Activated CD4-positive, alpha-beta T cell treated with anti-CD3 and anti-CD28 coated beads, Interleukin-2, Interleukin-4, amounts not matched to agents 100 ng/mL and 50 ng/mL, durations not matched to agents 16 hours and 8 hours (primary cell): ENCODE data around the gene RFWD3.
"Not testable (repeated sequence)": the region's sequence is repeated elsewhere in the genome, so short reads cannot be mapped to it uniquely, and the experiment has no call there.

ENCODE experiments used
- DNase-seq: peaks from one replicate; pipeline ENCODE4 v3.0.0-alpha.2; 2020; ENCODE audit warnings: low spot score

Gene RFWD3

DNA sequence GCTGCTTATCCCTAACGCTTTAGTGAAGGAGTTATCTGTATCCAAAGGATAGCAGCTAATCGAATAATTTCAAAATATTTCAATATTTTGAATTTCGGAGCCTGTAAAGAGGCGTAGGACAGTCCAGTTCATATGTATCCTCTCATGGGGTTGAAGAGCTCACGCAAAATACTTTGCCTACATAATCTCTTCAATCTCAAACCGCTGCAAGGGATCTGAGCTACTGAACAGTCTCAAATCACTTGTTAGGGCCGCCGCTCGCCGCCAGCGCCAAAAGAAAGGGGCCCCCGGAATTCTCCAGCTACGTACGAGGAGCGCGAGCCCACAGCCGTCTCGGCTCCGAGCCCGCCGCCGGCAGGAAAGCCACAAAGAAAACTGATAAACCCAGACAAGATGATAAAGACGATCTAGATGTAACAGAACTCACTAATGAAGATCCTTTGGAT is 601 bp upstream of the RFWD3 start:
- peak; percentile 33 for DNase-seq

GRCh38 chr16:74666010-74666421 is 661 bp downstream of the RFWD3 start:
- DNase-seq, result no peak

DNA sequence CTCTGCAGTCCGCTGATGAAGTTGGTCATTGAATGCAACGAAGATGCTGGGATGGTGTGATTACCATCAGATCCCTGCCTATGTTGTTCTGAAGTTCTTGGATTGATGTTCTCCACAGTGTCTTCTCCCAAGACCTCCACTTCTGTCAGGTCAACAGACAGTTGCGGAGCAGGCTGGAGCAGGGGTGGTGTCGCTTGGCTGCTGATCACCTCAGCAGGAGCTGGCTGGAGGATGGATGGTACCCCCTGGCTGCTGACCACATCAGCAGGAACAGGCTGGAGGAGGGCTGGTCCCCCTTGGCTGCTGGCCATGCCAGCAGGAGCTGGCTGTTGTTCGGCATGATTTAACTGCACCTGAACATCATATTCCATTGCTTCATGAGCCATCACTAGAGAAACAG is 5.6 kb downstream of the RFWD3 start:
- DNase-seq, result no peak

GRCh38 chr16:74660383-74660782 is 6.3 kb downstream of the RFWD3 start:
- DNase-seq, result no peak

- no peak for DNase-seq
These were observed 7.6 kb downstream of the RFWD3 start for GRCh38 chr16:74659041-74659440.

DNA sequence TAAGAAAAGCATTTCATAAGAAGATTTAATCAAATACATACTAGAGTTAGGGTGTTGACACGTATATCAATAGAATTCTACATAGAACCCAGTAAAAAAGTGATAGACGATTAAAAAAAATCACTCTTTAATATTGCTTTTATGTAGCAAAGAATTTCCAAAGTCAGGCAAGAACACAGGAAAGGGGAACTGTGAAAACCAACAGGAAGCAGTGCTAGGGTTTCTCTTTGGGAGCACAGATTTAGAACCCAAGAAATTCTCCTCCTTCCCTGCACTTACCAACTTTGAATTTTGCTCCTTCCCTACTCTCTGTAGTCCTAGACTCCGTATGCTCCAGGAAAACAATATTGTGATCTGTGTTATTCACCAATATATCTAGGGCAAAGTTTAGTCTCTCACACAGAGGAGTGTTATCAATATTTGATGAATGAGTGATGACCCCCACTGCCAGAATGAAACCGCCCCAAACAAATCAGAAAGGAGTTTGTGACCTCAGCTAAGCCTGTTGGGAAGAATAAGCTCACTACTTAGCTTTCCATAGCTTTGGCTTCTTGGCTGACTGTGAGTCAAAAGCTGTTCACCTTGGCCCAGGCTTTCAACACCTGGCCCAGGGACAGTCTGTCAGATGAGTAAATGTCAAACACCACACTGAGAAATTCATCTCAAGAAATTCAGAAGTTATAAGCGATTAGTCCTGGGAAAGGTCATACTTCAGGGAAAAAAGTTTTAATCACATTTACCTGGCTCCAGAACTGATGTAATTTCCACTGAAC is 8.6 kb downstream of the RFWD3 start:
- DNase-seq, result no peak

DNA sequence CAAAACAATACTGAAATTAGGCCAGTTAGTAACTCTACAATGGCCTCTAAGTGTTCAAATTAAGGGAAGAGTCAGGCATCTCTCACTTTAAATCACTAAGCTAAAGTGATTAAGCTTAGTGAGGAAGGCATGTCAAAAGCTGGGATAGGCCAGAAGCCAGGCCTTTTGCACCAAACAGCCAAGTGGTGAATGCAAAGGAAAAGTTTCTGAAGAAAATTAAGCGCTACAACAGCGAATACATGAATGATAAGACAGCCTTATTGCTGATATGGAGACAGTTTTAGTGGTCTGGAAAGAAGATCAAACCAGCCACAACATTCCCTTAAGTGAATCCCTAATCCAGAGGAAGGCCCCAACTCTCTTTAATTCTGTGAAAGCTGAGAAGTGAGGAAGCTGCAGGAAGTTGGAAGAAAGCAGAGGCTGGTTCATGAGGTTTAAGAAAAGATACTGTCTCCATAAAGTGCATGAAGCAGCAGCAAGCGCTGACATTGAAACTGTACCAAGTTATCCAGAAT is 12.1 kb downstream of the RFWD3 start:
- DNase-seq, result no peak

DNA sequence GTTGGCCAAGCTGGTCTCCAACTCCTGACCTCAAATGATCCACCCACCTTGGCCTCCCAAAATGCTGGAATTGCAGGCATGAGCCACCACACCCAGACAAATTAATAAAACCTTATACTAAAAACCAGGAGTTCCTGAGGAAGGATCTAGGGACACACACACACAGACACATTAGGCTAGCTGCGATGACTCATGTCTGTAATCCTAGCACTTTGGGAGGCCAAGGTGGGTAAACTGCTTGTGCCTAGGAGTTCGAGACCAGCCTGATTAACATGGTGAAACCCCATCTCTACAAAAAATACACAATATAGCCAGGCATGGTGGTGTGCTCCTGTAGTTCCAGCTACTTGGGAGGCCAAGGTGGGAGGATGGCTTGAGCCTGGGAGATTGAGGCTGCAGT is 13.8 kb downstream of the RFWD3 start:
- not testable (repeated sequence) for DNase-seq

- DNase-seq, result no peak
These were observed 14.4 kb downstream of the RFWD3 start for GRCh38 chr16:74652249-74652648.

- no peak for DNase-seq
These were observed 14.8 kb downstream of the RFWD3 start for GRCh38 chr16:74651841-74652240.

GRCh38 chr16:74650966-74651567 is 15.6 kb downstream of the RFWD3 start:
- no peak for DNase-seq

- no peak for DNase-seq
These were observed 16.7 kb downstream of the RFWD3 start for GRCh38 chr16:74649839-74650504.

DNA sequence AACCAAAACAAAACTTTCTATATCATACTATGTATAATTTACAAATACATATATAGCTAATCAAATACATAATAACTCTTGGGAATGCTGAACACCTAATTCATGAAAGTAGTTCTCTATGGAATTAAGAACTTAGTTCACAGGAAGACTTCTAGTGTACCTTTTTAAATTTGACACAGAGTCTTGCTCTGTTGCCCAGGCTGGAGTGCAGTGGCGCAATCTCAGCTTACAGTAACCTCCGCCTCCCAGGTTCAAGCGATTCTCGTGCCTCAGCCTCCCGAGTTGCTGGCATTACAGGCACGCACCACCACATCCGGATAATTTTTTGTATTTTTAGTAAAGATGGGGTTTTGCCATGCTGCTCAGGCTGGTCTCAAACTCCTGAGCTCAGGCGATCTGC is 24.7 kb downstream of the RFWD3 start:
- DNase-seq, result no peak

DNA sequence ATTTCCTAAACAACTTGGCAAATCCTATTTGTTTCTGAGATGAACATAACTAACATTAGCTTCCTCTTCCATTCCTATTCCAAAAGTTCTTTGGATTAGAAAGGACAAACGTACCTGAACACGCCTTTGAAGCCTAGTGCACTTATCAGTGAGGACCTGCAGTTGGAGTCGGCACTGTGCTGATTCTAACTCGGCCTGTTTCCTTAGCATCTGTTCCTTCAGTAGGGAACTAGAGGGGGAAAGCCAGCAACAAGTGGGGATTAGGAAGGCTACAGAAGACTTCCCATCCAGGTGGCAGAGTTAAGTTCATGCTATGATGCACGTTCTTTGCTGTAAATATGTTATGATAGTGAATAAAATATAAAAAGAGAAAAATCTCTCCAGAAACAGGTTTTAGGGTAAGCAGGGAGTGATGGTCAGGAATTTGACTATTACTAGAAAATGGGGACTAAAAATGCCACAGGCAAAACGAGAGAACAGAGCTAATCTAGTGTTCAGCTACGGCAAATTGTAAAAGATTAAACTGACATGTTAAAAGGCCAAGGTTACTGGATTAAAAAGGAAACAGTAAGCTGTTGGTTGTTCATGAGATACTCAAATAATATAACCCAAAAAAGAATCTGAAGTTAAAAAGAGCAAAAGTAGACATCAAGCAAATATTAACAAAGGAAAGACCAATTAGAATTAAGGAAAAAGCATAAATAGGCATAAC is 28.8 kb downstream of the RFWD3 start:
- DNase-seq, result no peak

GRCh38 chr16:74635303-74635702 is 31.4 kb downstream of the RFWD3 start:
- no peak for DNase-seq

DNA sequence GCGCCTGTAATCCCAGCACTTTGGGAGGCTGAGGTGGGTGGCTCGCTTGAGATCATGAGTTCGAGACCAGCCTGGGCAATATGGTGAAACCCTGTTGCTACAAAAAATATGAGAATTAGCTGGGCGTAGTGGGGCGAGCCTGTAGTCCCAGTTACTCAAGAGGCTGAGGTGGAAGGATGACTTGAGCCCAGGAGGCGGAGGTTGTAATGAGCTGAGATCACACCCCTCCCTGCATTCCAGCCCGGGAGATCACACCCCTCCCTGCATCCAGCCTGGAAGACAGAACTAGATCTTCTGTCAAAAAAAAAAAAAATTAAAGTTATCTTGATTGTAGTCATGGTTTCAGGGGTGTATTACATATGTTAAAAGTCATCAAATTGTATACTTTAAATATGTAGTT is 33.0 kb downstream of the RFWD3 start:
- DNase-seq, result no peak

- DNase-seq, result no peak
These were observed 39.0 kb downstream of the RFWD3 start for GRCh38 chr16:74627506-74628220.

DNA sequence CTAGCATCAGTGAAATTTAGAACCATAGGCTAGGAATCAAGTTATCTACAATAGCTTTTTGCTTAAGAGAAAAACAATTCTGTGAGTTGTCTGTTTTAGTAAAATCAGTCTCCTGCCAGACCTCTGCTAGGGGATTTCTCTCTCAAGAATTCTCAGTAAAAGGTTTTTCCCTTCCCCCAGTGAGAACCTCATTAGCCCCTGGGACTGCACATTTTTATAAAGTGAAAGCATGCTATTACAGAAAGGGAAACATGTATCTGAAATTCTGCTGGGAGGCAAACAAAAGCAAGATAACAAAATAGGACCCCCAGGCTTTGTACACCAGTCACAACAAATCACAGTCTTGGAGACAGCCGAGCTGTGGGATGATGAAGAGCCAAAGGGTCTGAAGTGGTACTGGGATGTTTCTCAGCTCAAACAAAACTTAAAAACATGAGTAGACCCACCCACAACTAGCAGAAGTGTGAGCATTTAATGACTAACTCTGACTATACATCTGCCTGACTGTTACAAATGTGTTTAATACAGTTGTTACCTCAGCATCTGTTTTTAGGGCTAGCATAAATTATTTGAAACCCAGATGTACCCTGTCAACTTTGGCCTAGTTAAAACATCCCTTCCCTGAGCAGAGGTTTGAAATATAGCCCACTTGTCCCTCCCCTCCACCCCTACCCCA is 39.8 kb downstream of the RFWD3 start:
- peak; percentile 22 for DNase-seq

GRCh38 chr16:74625500-74626350 is 41.0 kb downstream of the RFWD3 start:
- no peak for DNase-seq

DNA sequence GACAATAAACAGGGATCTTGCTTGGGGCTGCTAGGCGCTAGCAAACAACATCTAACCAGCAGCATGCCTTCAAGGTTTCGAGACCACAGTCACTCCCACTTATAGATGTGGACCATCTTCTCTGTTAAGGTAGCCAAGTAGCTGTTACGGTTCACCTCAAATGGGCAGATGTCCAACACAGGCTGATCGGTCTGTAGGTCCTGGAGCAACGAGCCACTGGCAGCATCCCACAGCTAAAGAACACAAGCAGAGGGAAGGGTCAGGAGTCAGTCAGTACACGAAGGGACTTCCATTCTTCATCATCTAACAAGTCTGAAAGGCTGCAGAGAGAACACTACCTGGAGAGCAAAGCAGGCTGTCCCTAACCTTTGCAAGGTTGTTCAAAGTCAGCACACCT is 42.8 kb downstream of the RFWD3 start:
- DNase-seq, result no peak
